HepG2 (cell line): ENCODE data around the gene KATNA1. TPM values are rescaled to one million over a fixed set of nuclear protein-coding genes. Genes with fewer than 3 reads are reported as not detected.

ENCODE experiments used
- ATAC-seq: fragments of 200-7000 bp; cut with Tn5 transposase; 3 replicates; pipeline ENCODE4 v1.9.1; 2020; ENCODE audit warnings: mild to moderate bottlenecking, moderate library complexity
- BruUV-seq: library from RNA; stranded (reverse); fragments of 400-500 nt; replicated peaks from 2 replicates; lab custom pipeline; 2021; lab: Mats Ljungman, UMichigan
- CTCF ChIA-PET: fragments of 300-600 bp; formaldehyde crosslinking; extraction: SDS; loops from one replicate; lab custom pipeline; 2021; ENCODE audit warnings: low total read pairs, inconsistent platforms, low intra/inter-chr PET ratio; lab: Yijun Ruan, JAX
- POLR2A ChIA-PET: fragments of 350-600 bp; sonication (Branson Sonifier 250); formaldehyde crosslinking; loops from one replicate; lab custom pipeline; 2020; ENCODE audit warnings: antibody characterized with exemption, inconsistent platforms; lab: Yijun Ruan, JAX
- DNase-seq: peaks from one replicate; pipeline ENCODE4 v3.0.0-alpha.2; 2015; ENCODE audit warnings: low spot score
- FAIRE-seq: peaks from 3 replicates; lab custom pipeline; 2011; peaks lifted over from hg19 to GRCh38; lab: Jason Lieb, UNC
- H2AFZ ChIP-seq: one replicate; pipeline ENCODE4 v1.6.1; 2011; ENCODE audit warnings: low read length, inconsistent platforms
- H3K27ac ChIP-seq: fragments of 300-600 bp; 3 replicates; pipeline ENCODE4 v1.8.0; 2011; ENCODE audit warnings: mixed run types, mild to moderate bottlenecking, mixed read lengths, low read length, inconsistent platforms; ENCODE audit not compliant: insufficient read depth; ENCODE audit errors: extremely low read length
- H3K27me3 ChIP-seq, 2 experiments: fragments of 200-600 bp in 1 of 2; 2 replicates in 1 of 2; 3 replicates in 1 of 2; pipeline versions ENCODE4 v1.6.0 to v1.8.0; 2011; ENCODE audit warnings: low read length in 2 of 2, mild to moderate bottlenecking in 2 of 2, moderate library complexity in 2 of 2, inconsistent platforms in 1 of 2; ENCODE audit not compliant: insufficient read depth in 2 of 2, control insufficient read depth in 1 of 2
- H3K36me3 ChIP-seq, 2 experiments: fragments of 200-600 bp in 1 of 2; replicated peaks in 1 of 2; 2 replicates in 1 of 2; 3 replicates in 1 of 2; pipeline versions ENCODE4 v1.5.1 to v1.8.0; 2011; ENCODE audit warnings: low read length in 2 of 2, inconsistent platforms in 1 of 2; ENCODE audit not compliant: insufficient read depth in 2 of 2, control insufficient read depth in 1 of 2
- H3K4me1 ChIP-seq: 2 replicates; pipeline ENCODE4 v1.5.1; 2012; ENCODE audit warnings: low read length, inconsistent platforms; ENCODE audit not compliant: insufficient read depth
- H3K4me2 ChIP-seq: 2 replicates; pipeline ENCODE4 v1.6.0; 2011; ENCODE audit warnings: low read depth, low read length, inconsistent platforms
- H3K4me3 ChIP-seq, 3 experiments: fragments of 200-600 bp in 1 of 3; sonication (generic), shearing (Covaris generic) in 1 of 3; replicated peaks in 1 of 3; 2 replicates each; pipeline ENCODE4 v1.5.1; 2011 to 2016; ENCODE audit warnings: low read length in 3 of 3, inconsistent platforms in 2 of 3, low read depth in 2 of 3, mild to moderate bottlenecking in 2 of 3, control low read depth in 1 of 3, mixed read lengths in 1 of 3; ENCODE audit not compliant: insufficient read depth in 1 of 3
- H3K79me2 ChIP-seq: one replicate; pipeline ENCODE4 v1.6.1; 2011; ENCODE audit warnings: low read length, inconsistent platforms; ENCODE audit not compliant: insufficient read depth
- H3K9ac ChIP-seq: 2 replicates; pipeline ENCODE4 v1.6.0; 2011; ENCODE audit warnings: mild to moderate bottlenecking, low read depth, low read length, inconsistent platforms; ENCODE audit not compliant: insufficient read depth
- H3K9me3 ChIP-seq: 2 replicates; pipeline ENCODE4 v1.5.1; 2012; ENCODE audit warnings: mild to moderate bottlenecking, low read length
- H4K20me1 ChIP-seq: 2 replicates; pipeline ENCODE4 v1.6.0; 2011; ENCODE audit warnings: inconsistent platforms, mild to moderate bottlenecking, low read length, moderate library complexity; ENCODE audit not compliant: insufficient read depth
- ARNT ChIP-seq: fragments of 450-650 bp; IDR thresholded peaks from 2 replicates; pipeline ENCODE4 v1.6.1; 2017
- HDAC1 ChIP-seq: sonication (generic); formaldehyde crosslinking; IDR thresholded peaks from 2 replicates; pipeline ENCODE4 v1.5.1; 2020; ENCODE audit warnings: mild to moderate bottlenecking, missing genetic modification reagents
- KLF16 ChIP-seq, 2 experiments: sonication (generic) in 1 of 2; formaldehyde crosslinking in 1 of 2; IDR thresholded peaks; 2 replicates each; pipeline versions ENCODE4 v1.6.1 to v1.8.0; 2016 to 2023; ENCODE audit warnings: missing genetic modification reagents in 2 of 2, missing compliant biosample characterization in 1 of 2
- MAFG ChIP-seq: sonication (generic); formaldehyde crosslinking; IDR thresholded peaks from 2 replicates; pipeline ENCODE4 v1.5.1; 2020; ENCODE audit warnings: mild to moderate bottlenecking, missing genetic modification reagents
- NPAS2 ChIP-seq: sonication (generic); formaldehyde crosslinking; IDR thresholded peaks from 2 replicates; pipeline ENCODE4 v1.8.0; 2022; ENCODE audit warnings: mild to moderate bottlenecking, missing genetic modification reagents, borderline replicate concordance
- POLR2A ChIP-seq, 2 experiments: IDR thresholded peaks; 2 replicates each; pipeline ENCODE4 v1.6.1; 2011; ENCODE audit warnings: low read depth in 2 of 2, low read length in 2 of 2, mild to moderate bottlenecking in 1 of 2, moderate library complexity in 1 of 2; ENCODE audit not compliant: insufficient read depth in 1 of 2
- RXRA ChIP-seq: sonication (generic); formaldehyde crosslinking; IDR thresholded peaks from 2 replicates; pipeline ENCODE4 v1.5.1; 2020; ENCODE audit warnings: missing genetic modification reagents
- ZNF224 ChIP-seq: sonication (generic); formaldehyde crosslinking; IDR thresholded peaks from 2 replicates; pipeline ENCODE4 v1.5.0; 2020; ENCODE audit warnings: mild to moderate bottlenecking, missing genetic modification reagents
- ZNF292 ChIP-seq: sonication (generic); formaldehyde crosslinking; IDR thresholded peaks from 2 replicates; pipeline ENCODE4 v1.8.1; 2022; ENCODE audit warnings: mild to moderate bottlenecking, low read depth, missing genetic modification reagents, borderline replicate concordance
- WGBS: methylation state at CpG from one replicate; pipeline ENCODE4 v1.1.6; 2017; ENCODE audit warnings: low lambda C conversion rate; 5-methylcytosine and 5-hydroxymethylcytosine counted together
- in situ Hi-C: cut with HindIII; loops from 2 replicates; pipeline ENCODE4 v1.10.0; 2017; ENCODE audit warnings: low pct_unique_long_range_greater_than_20kb; ENCODE audit not compliant: extremely low pct_ligation_motif_present
- intact Hi-C: fragments of 100-400 bp; cut with micrococcal nuclease; formaldehyde crosslinking; loops from one replicate; pipeline ENCODE4 v1.10.0; 2022; ENCODE audit not compliant: unreplicated experiment
- polyA plus RNA-seq, 8 experiments: library from polyadenylated mRNA; depleted of rRNA in 3 of 8; stranded (reverse) in 7 of 8; unstranded in 1 of 8; fragments of >200 nt; fragmentation: Illumina TruSeq in 4 of 8; extraction: Trizol in 4 of 8; gene quantifications; 2 replicates each; pipeline versions ENCODE4 v1.2.1 to v1.2.3, GENCODE V29; 2011 to 2016; ENCODE audit warnings: low read depth in 4 of 8, missing spikeins in 1 of 8, mixed read lengths in 1 of 8; ENCODE audit not compliant: insufficient read depth in 1 of 8
- total RNA-seq, 5 experiments: library from RNA; depleted of rRNA; stranded (reverse); fragments of >200 nt; fragmentation: Illumina TruSeq; extraction: Trizol; gene quantifications; 2 replicates each; pipeline ENCODE4 v1.2.3, GENCODE V29; 2016; ENCODE audit warnings: low read depth in 1 of 5
- TF ChIP-seq, protein P1 (sequence below): sonication (generic); formaldehyde crosslinking; IDR thresholded peaks from 2 replicates; pipeline ENCODE4 v1.5.1; 2020; ENCODE audit warnings: mild to moderate bottlenecking, missing genetic modification reagents, borderline replicate concordance
- TF ChIP-seq, protein P2 (sequence below): sonication (generic); formaldehyde crosslinking; IDR thresholded peaks from 2 replicates; pipeline ENCODE4 v1.5.0; 2020; ENCODE audit warnings: missing genetic modification reagents

The KATNA1 gene
- total and polyA plus RNA-seq, 2 of the 13 experiments (the other 11 are each of a cell fraction or from before 2014, with no cell fraction given): 14.8 to 25.3 TPM

DNA sequence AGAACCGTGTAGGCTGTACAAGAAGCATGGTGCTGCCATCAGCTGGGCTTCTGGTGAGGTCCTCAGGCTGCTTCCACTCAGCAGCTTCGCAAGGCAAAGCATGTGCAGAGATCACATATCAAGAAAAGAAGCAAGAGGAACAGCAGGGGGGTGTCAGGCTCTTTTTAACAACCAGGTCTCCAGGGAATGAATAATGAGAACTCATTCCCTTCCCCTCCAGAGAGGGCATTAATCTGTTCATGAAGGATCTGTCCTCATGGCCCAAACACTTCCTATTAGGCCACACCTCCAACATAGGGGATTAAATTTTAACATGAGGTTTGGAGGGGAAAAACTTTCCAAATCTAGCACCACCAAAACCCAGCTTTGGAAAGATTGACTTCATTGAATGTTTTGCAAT lies 62.4 kb downstream of the KATNA1 start:
- TF ChIP-seq, protein P1, sequence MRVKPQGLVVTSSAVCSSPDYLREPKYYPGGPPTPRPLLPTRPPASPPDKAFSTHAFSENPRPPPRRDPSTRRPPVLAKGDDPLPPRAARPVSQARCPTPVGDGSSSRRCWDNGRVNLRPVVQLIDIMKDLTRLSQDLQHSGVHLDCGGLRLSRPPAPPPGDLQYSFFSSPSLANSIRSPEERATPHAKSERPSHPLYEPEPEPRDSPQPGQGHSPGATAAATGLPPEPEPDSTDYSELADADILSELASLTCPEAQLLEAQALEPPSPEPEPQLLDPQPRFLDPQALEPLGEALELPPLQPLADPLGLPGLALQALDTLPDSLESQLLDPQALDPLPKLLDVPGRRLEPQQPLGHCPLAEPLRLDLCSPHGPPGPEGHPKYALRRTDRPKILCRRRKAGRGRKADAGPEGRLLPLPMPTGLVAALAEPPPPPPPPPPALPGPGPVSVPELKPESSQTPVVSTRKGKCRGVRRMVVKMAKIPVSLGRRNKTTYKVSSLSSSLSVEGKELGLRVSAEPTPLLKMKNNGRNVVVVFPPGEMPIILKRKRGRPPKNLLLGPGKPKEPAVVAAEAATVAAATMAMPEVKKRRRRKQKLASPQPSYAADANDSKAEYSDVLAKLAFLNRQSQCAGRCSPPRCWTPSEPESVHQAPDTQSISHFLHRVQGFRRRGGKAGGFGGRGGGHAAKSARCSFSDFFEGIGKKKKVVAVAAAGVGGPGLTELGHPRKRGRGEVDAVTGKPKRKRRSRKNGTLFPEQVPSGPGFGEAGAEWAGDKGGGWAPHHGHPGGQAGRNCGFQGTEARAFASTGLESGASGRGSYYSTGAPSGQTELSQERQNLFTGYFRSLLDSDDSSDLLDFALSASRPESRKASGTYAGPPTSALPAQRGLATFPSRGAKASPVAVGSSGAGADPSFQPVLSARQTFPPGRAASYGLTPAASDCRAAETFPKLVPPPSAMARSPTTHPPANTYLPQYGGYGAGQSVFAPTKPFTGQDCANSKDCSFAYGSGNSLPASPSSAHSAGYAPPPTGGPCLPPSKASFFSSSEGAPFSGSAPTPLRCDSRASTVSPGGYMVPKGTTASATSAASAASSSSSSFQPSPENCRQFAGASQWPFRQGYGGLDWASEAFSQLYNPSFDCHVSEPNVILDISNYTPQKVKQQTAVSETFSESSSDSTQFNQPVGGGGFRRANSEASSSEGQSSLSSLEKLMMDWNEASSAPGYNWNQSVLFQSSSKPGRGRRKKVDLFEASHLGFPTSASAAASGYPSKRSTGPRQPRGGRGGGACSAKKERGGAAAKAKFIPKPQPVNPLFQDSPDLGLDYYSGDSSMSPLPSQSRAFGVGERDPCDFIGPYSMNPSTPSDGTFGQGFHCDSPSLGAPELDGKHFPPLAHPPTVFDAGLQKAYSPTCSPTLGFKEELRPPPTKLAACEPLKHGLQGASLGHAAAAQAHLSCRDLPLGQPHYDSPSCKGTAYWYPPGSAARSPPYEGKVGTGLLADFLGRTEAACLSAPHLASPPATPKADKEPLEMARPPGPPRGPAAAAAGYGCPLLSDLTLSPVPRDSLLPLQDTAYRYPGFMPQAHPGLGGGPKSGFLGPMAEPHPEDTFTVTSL: no peak
- TF ChIP-seq MAFG (CRISPR knock-in tag) (no peak), RXRA (no peak), POLR2A (IDR thresholded peaks at IDR 0.05; ENCODE audit: insufficient read depth in 1 of 2, low read depth in 2 of 2, low read length in 2 of 2) (no peak), ARNT (no peak), KLF16 (CRISPR knock-in tag; IDR thresholded peaks at IDR 0.05) (no peak), HDAC1 (CRISPR knock-in tag) (no peak), ZNF224 (CRISPR knock-in tag) (no peak), NPAS2 (CRISPR knock-in tag) (no peak), ZNF292 (no peak)
- TF ChIP-seq, protein P2, sequence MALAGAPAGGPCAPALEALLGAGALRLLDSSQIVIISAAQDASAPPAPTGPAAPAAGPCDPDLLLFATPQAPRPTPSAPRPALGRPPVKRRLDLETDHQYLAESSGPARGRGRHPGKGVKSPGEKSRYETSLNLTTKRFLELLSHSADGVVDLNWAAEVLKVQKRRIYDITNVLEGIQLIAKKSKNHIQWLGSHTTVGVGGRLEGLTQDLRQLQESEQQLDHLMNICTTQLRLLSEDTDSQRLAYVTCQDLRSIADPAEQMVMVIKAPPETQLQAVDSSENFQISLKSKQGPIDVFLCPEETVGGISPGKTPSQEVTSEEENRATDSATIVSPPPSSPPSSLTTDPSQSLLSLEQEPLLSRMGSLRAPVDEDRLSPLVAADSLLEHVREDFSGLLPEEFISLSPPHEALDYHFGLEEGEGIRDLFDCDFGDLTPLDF: no peak
- no peak overlapping the region for H3K9ac ChIP-seq
- no peaks in the 10 kb centered on the region for H3K27me3 ChIP-seq
- H3K79me2 ChIP-seq: no peaks in the 10 kb centered on the region
- POLR2A ChIA-PET: no interaction called here
- no peaks in the 10 kb centered on the region for H3K4me1 ChIP-seq
- no peak overlapping the region for H3K4me3 ChIP-seq
- no peak for FAIRE-seq
- 97% methylated on average over 2 of the region's 2 CpGs for WGBS
- intact Hi-C loops (no loop called here), in situ Hi-C loops (no loop called here)
- no peaks in the 10 kb centered on the region for H4K20me1 ChIP-seq
- no peaks in the 10 kb centered on the region for H3K9me3 ChIP-seq
- no peak for DNase-seq
- H3K27ac ChIP-seq: no peak overlapping the region
- BruUV-seq: no TSS peak
- no peak overlapping the region for H3K4me2 ChIP-seq
- H2AFZ ChIP-seq: no peak overlapping the region
- peaks cover 8 to 48% of the 10 kb centered on the region in 2 experiments for H3K36me3 ChIP-seq
- ATAC-seq: no peak
- CTCF ChIA-PET: no interaction called here
